IMR-90 (cell line): Measurements from ENCODE around the gene OR51I2. TPM values are rescaled to one million over a fixed set of nuclear protein-coding genes. Genes with fewer than 3 reads are reported as not detected.

ENCODE experiments used
- ATAC-seq: fragments of 200-7000 bp; cut with Tn5 transposase; 2 replicates; pipeline ENCODE4 v1.9.1; 2020; ENCODE audit warnings: low read depth, mild to moderate bottlenecking, moderate library complexity
- BruUV-seq: library from RNA; stranded (reverse); fragments of 400-500 nt; replicated peaks from 2 replicates; lab custom pipeline; 2021; lab: Mats Ljungman, UMichigan
- CTCF ChIA-PET: fragments of 300-600 bp; formaldehyde crosslinking; extraction: SDS; loops from one replicate; lab custom pipeline; 2021; ENCODE audit warnings: antibody characterized with exemption; lab: Yijun Ruan, JAX
- POLR2A ChIA-PET: fragments of 300-600 bp; sonication (Branson Sonifier 250); formaldehyde crosslinking; loops from one replicate; lab custom pipeline; 2022; ENCODE audit warnings: antibody characterized with exemption; ENCODE audit not compliant: unreplicated experiment; lab: Charles Lee
- DNase-seq: peaks from one replicate; pipeline ENCODE4 v3.0.0; 2013
- H2AFZ ChIP-seq: replicated peaks from 2 replicates; pipeline ENCODE3; 2013; ENCODE audit warnings: low read length, mild to moderate bottlenecking; ENCODE audit not compliant: poor library complexity
- H2AK5ac ChIP-seq: 2 replicates; pipeline ENCODE4 v1.6.1; 2013; ENCODE audit warnings: low read depth, low read length, inconsistent platforms
- H2AK9ac ChIP-seq: replicated peaks from 2 replicates; pipeline ENCODE3; 2013; ENCODE audit warnings: mild to moderate bottlenecking, low read depth, low read length, moderate library complexity; ENCODE audit not compliant: poor library complexity
- H2BK120ac ChIP-seq: 2 replicates; pipeline ENCODE4 v1.6.1; 2013; ENCODE audit warnings: low read depth, low read length, inconsistent platforms
- H2BK15ac ChIP-seq: 3 replicates; pipeline ENCODE4 v1.6.1; 2013; ENCODE audit warnings: low read depth, low read length, inconsistent platforms
- H2BK20ac ChIP-seq: 2 replicates; pipeline ENCODE4 v1.6.1; 2013; ENCODE audit warnings: low read depth, mild to moderate bottlenecking, inconsistent platforms, low read length, moderate library complexity
- H2BK5ac ChIP-seq: 2 replicates; pipeline ENCODE4 v1.6.1; 2013; ENCODE audit warnings: mild to moderate bottlenecking, low read depth, low read length, inconsistent platforms; ENCODE audit not compliant: poor library complexity, severe bottlenecking
- H3K14ac ChIP-seq: replicated peaks from 2 replicates; pipeline ENCODE4 v1.6.1; 2013; ENCODE audit warnings: low read depth, low read length, inconsistent platforms
- H3K18ac ChIP-seq: 2 replicates; pipeline ENCODE4 v1.6.1; 2013; ENCODE audit warnings: low read depth, low read length, control low read depth
- H3K23ac ChIP-seq: 2 replicates; pipeline ENCODE4 v1.6.1; 2013; ENCODE audit warnings: low read depth, low read length, inconsistent platforms
- H3K27ac ChIP-seq: 2 replicates; pipeline ENCODE4 v1.5.1; 2013; ENCODE audit warnings: mild to moderate bottlenecking, control low read depth, low read length; ENCODE audit not compliant: insufficient read depth
- H3K27me3 ChIP-seq: 2 replicates; pipeline ENCODE4 v1.6.1; 2013; ENCODE audit warnings: low read length; ENCODE audit not compliant: control insufficient read depth, insufficient read depth
- H3K36me3 ChIP-seq: 2 replicates; pipeline ENCODE4 v1.6.1; 2013; ENCODE audit warnings: low read length, mixed read lengths; ENCODE audit not compliant: control insufficient read depth, insufficient read depth
- H3K4ac ChIP-seq: 2 replicates; pipeline ENCODE4 v1.6.1; 2013; ENCODE audit warnings: low read depth, low read length, inconsistent platforms
- H3K4me1 ChIP-seq: 2 replicates; pipeline ENCODE4 v1.6.1; 2013; ENCODE audit warnings: low read length, mixed read lengths; ENCODE audit not compliant: control insufficient read depth, insufficient read depth
- H3K4me2 ChIP-seq: 2 replicates; pipeline ENCODE4 v1.6.1; 2013; ENCODE audit warnings: low read depth, mild to moderate bottlenecking, control low read depth, low read length, moderate library complexity
- H3K4me3 ChIP-seq: 2 replicates; pipeline ENCODE4 v1.5.1; 2013; ENCODE audit warnings: low read depth, mild to moderate bottlenecking, control low read depth, low read length, moderate library complexity; ENCODE audit not compliant: insufficient read depth
- H3K56ac ChIP-seq: 2 replicates; pipeline ENCODE4 v1.6.1; 2013; ENCODE audit warnings: low read length, inconsistent platforms; ENCODE audit not compliant: insufficient read depth; ENCODE audit errors: extremely low read depth
- H3K79me1 ChIP-seq, 2 experiments: 2 replicates each; pipeline ENCODE4 v1.6.1; 2013; ENCODE audit warnings: low read length in 2 of 2, inconsistent platforms in 1 of 2, low read depth in 1 of 2
- H3K9ac ChIP-seq: 2 replicates; pipeline ENCODE4 v1.6.1; 2013; ENCODE audit warnings: low read depth, low read length, control low read depth
- H3K9me1 ChIP-seq: 2 replicates; pipeline ENCODE4 v1.6.1; 2013; ENCODE audit warnings: low read length, inconsistent platforms; ENCODE audit not compliant: insufficient read depth
- H3K9me3 ChIP-seq: 2 replicates; pipeline ENCODE4 v1.6.1; 2013; ENCODE audit warnings: low read length; ENCODE audit not compliant: control insufficient read depth, insufficient read depth
- H4K20me1 ChIP-seq: 2 replicates; pipeline ENCODE4 v1.6.1; 2013; ENCODE audit warnings: low read length, inconsistent platforms; ENCODE audit not compliant: insufficient read depth
- H4K5ac ChIP-seq: 2 replicates; pipeline ENCODE4 v1.6.1; 2013; ENCODE audit warnings: mild to moderate bottlenecking, low read depth, low read length, control low read depth
- H4K8ac ChIP-seq, 2 experiments: 2 replicates each; pipeline ENCODE4 v1.6.1; 2013; ENCODE audit warnings: low read depth in 2 of 2, low read length in 2 of 2, control low read depth in 1 of 2, inconsistent platforms in 1 of 2
- H4K91ac ChIP-seq: 2 replicates; pipeline ENCODE4 v1.6.1; 2013; ENCODE audit warnings: low read depth, low read length, inconsistent platforms; ENCODE audit not compliant: insufficient read depth
- CEBPB ChIP-seq: IDR thresholded peaks from 2 replicates; pipeline ENCODE4 v1.6.1; 2012; ENCODE audit warnings: low read depth, low read length, improper control_type of control experiment
- RAD21 ChIP-seq: IDR thresholded peaks from 2 replicates; pipeline ENCODE4 v1.6.1; 2012; ENCODE audit warnings: low read length, improper control_type of control experiment
- dilution Hi-C: fragments of 300-500 bp; cut with HindIII; formaldehyde crosslinking; loops from one replicate; pipeline ENCODE4 v1.14.3; 2018; ENCODE audit warnings: low sequenced_read_pairs; ENCODE audit not compliant: unreplicated experiment
- in situ Hi-C: fragments of 300-500 bp; cut with MboI; formaldehyde crosslinking; loops from 3 replicates; pipeline ENCODE4 v1.14.3; 2019; ENCODE audit warnings: low sequenced_read_pairs, inconsistent platforms, mixed read lengths
- intact Hi-C: fragments of 100-400 bp; cut with micrococcal nuclease; formaldehyde crosslinking; loops from 2 replicates; pipeline ENCODE4 v1.10.0; 2022
- polyA plus RNA-seq, 3 experiments: library from polyadenylated mRNA; depleted of rRNA; stranded (reverse); fragments of >200 nt; gene quantifications; 2 replicates each; pipeline ENCODE4 v1.2.3, GENCODE V29; 2012; ENCODE audit warnings: low replicate concordance in 1 of 3
- total RNA-seq: library from RNA; depleted of rRNA; stranded (reverse); fragments of >200 nt; gene quantifications from 2 replicates; pipeline ENCODE4 v1.2.3, GENCODE V29; 2012
- TF ChIP-seq, protein P1 (sequence below): fragments of 150-350 bp; IDR thresholded peaks from 2 replicates; pipeline ENCODE4 v1.6.1; 2017; ENCODE audit warnings: mild to moderate bottlenecking, antibody characterized with exemption, low read length, low read depth

The OR51I2 gene
- total and polyA plus RNA-seq, 2 of the 4 experiments (the other 2 are of a cell fraction) = not detected

DNA sequence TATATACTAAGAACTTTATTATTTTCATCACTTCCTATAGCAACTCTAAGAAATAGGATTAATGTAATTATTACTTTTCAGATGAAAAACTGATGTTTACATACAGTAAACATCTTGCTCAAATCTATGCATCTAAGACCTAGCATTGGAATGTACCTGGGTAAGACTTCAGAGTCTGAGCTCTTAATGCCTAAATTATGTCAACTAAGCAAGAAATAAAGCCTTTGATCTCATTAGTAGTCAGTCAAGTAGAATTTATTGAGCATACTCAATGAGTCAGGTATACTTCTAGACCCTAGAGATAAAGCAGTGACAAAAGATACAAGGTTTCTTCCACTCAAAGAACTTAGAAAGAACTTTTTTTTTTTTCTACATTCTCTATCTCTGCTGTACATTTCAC is 44.0 kb upstream of the OR51I2 start:
- H2BK20ac ChIP-seq = no peak overlapping the region
- no peak overlapping the region for H2AK5ac ChIP-seq
- H3K9me1 ChIP-seq = no peaks in the 10 kb centered on the region
- H4K20me1 ChIP-seq = no peaks in the 10 kb centered on the region
- no peak overlapping the region for H3K56ac ChIP-seq
- no peak overlapping the region for H3K4me3 ChIP-seq
- no peak overlapping the region for H2BK120ac ChIP-seq
- H3K79me1 ChIP-seq = no peaks in the 10 kb centered on the region
- CTCF ChIA-PET = no interaction called here
- H4K8ac ChIP-seq = no peak overlapping the region
- ATAC-seq = no peak
- H3K4me2 ChIP-seq = no peak overlapping the region
- H2BK5ac ChIP-seq = no peak overlapping the region
- no peak overlapping the region for H4K91ac ChIP-seq
- in situ Hi-C loops (no loop called here), intact Hi-C loops (no loop called here), dilution Hi-C loops (no loop called here)
- no peak overlapping the region for H3K23ac ChIP-seq
- H3K9me3 ChIP-seq = no peaks in the 10 kb centered on the region
- H4K5ac ChIP-seq = no peak overlapping the region
- DNase-seq = no peak
- no peak overlapping the region for H3K9ac ChIP-seq
- no peak overlapping the region for H2BK15ac ChIP-seq
- no peak overlapping the region for H3K27ac ChIP-seq
- no peaks in the 10 kb centered on the region for H3K27me3 ChIP-seq
- no TSS peak for BruUV-seq
- H3K36me3 ChIP-seq = no peaks in the 10 kb centered on the region
- no peak overlapping the region for H2AFZ ChIP-seq
- H3K4me1 ChIP-seq = no peaks in the 10 kb centered on the region
- no peak overlapping the region for H3K18ac ChIP-seq
- H2AK9ac ChIP-seq = no peak overlapping the region
- POLR2A ChIA-PET = no interaction called here
- no peak overlapping the region for H3K14ac ChIP-seq
- TF ChIP-seq RAD21 (no peak), CEBPB (no peak)
- TF ChIP-seq, protein P1, sequence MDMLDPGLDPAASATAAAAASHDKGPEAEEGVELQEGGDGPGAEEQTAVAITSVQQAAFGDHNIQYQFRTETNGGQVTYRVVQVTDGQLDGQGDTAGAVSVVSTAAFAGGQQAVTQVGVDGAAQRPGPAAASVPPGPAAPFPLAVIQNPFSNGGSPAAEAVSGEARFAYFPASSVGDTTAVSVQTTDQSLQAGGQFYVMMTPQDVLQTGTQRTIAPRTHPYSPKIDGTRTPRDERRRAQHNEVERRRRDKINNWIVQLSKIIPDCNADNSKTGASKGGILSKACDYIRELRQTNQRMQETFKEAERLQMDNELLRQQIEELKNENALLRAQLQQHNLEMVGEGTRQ = no peak
- no peak overlapping the region for H3K4ac ChIP-seq
